HuH-7 (cell line): Measurements from ENCODE around the gene LPP.

Source experiments
- DNase-seq: peaks from one replicate; pipeline ENCODE4 v3.0.0; 2011; ENCODE audit warnings: low spot score

LPP gene

GRCh38 chr3:188918093-188918492 lies 764.1 kb downstream of the LPP start:
- DNase-seq, result no peak

- DNase-seq, result no peak
Measured at GRCh38 chr3:188923671-188924070, 769.7 kb downstream of the LPP start.

- no peak for DNase-seq
Measured at GRCh38 chr3:188925376-188925775, 771.4 kb downstream of the LPP start.

DNA sequence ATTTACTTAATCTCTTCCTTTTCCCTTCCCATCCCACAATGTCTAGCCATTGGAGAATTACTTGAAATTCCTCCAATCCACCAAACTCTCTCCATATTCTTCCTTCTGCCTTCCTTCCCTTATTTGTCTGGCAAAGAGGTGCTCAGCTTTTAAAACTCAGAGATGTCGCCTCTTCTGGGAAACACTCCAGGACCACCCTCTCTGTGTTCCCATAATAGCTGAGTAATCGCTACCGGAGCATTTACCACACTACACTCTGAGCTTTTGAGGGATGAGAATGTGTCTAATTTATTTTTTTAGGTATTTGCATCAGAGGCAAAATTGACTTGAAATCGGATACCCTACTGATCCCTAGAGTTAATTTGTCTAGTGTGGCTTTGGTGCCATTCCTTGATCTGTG lies 772.2 kb downstream of the LPP start:
- no peak for DNase-seq

DNA sequence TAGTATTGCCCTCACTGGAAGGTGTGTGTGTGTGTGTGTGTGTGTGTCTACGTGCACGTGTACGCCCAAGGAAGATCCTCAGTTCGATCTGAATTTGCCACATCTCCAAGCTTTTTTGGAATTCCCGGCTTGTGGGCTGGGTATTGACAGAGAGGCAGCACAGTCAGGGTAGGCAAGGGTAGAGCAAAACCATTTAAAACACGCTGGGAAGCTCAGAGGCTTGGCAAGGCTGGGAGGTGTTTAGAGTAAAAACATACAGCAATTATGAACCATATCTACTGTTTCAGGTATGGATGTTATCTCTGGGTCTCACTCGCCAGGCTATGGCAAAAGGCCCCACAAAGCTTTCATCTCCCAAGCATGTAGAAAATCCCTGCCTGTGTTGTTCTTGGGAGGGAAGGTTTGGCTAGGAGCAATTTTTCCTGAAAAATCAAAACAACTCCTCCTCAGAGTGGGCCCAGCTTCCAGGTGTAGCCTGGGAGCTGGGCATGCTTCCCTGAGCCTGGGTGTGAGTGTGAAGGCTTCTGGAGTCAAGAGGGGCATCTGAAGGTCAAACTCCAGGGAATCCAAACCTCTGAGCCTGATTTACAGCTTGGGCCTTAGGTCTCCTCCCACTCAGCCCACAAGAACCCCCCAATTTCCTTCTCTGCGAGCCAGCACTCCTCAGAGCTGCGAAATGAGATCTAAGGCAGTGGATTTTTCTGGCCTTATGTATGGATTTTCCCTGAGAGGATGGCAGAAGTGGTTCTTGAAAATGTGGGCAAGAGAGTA lies 773.0 kb downstream of the LPP start:
- DNase-seq, result no peak

- no peak for DNase-seq
Measured at GRCh38 chr3:188927971-188928370, 774.0 kb downstream of the LPP start.

DNA sequence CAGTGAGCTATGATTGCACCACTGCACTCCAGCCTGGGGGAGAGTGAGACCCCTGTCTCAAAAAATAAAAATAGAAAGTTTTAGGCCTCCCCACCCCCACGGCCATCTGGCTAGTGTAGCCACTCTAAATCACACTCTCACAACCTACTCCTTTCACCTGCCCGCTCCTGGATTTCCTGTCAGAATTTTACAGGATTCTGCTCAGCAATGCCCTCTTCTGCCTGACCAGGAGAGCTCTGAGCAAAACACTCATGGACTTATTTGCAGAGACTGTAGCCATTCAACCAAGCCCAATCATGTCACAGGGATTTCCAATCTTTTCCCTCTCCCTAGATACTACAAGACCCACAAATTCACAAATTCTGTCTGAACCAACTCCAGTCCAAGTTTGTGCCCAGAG lies 775.2 kb downstream of the LPP start:
- peak; percentile 42 for DNase-seq

GRCh38 chr3:188931036-188931435 lies 777.1 kb downstream of the LPP start:
- no peak for DNase-seq

DNA sequence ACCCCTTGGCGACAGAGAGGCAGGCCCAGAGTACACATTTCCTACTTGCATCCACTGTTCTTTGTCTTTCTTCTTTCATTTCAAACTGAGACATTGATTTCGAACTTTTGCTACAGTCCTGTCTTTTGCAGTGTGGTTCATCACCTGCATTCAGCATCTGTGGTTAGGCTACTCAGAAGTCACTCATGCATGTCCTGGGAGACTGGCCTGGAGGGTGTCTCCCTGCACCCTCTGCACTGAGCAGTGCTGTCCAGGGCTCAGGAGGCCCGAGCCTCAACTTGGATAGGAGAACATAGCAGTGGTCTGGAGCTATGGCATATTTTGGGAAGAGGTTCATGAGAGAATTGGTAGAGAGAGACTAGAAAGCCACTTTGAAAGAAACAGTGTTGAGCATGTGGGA lies 777.6 kb downstream of the LPP start:
- no peak for DNase-seq

GRCh38 chr3:188934989-188935388 lies 781.0 kb downstream of the LPP start:
- no peak for DNase-seq

- no peak for DNase-seq
Measured at GRCh38 chr3:188936597-188937107, 782.7 kb downstream of the LPP start.

DNA sequence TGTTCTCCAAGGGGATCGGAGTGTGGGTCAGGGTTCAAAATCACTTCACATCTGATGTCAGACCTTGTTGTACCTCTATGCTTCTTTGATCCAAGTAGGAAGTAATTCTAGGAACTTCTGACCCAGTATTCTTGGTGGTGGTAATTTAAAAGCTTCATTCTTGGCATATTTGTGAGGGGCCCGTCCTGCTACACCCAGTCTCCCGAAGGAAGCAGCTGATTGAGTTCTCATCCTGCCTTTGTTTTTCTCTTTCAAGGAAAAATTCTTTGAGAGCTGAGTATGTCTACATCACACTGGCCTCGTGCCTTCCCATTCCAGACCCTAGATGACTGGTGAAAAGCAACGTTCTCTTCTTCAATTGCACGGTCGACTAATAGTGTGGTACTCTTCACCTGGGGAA lies 783.4 kb downstream of the LPP start:
- DNase-seq, result no peak

- no peak for DNase-seq
Measured at GRCh38 chr3:188938999-188939398, 785.0 kb downstream of the LPP start.

GRCh38 chr3:188939814-188940572 lies 786.0 kb downstream of the LPP start:
- DNase-seq, result no peak
